IPS-NIHi7 (cell line): ENCODE data around the gene TLK2.
"Not testable (repeated sequence)": the region's sequence is repeated elsewhere in the genome, so short reads cannot be mapped to it uniquely, and the experiment has no call there.

Source experiments
- DNase-seq: peaks from one replicate; pipeline ENCODE4 v3.0.0; 2012; ENCODE audit warnings: mixed read lengths; ENCODE audit errors: extremely low spot score

The TLK2 gene

GRCh38 chr17:62558941-62559340 lies 80.3 kb downstream of the TLK2 start:
- not testable (repeated sequence) for DNase-seq

- DNase-seq = not testable (repeated sequence)
Observed at GRCh38 chr17:62560971-62561370, 82.3 kb downstream of the TLK2 start.

GRCh38 chr17:62562656-62563055 lies 84.0 kb downstream of the TLK2 start:
- no peak for DNase-seq

GRCh38 chr17:62565817-62566216 lies 87.2 kb downstream of the TLK2 start:
- DNase-seq = no peak

GRCh38 chr17:62566996-62567578 lies 88.5 kb downstream of the TLK2 start:
- no peak for DNase-seq

GRCh38 chr17:62572488-62572887 lies 93.9 kb downstream of the TLK2 start:
- no peak for DNase-seq

GRCh38 chr17:62572888-62573401 lies 94.3 kb downstream of the TLK2 start:
- DNase-seq = no peak

- no peak for DNase-seq
Observed at GRCh38 chr17:62573480-62574117, 95.0 kb downstream of the TLK2 start.

GRCh38 chr17:62576382-62576781 lies 97.8 kb downstream of the TLK2 start:
- no peak for DNase-seq

- no peak for DNase-seq
Observed at GRCh38 chr17:62578757-62579487, 100.3 kb downstream of the TLK2 start.

- DNase-seq = no peak
Observed at GRCh38 chr17:62580947-62581346, 102.3 kb downstream of the TLK2 start.

GRCh38 chr17:62581764-62582163 lies 103.1 kb downstream of the TLK2 start:
- no peak for DNase-seq

- DNase-seq = no peak
Observed at GRCh38 chr17:62587554-62587953, 108.9 kb downstream of the TLK2 start.

- no peak for DNase-seq
Observed at GRCh38 chr17:62588109-62588508, 109.5 kb downstream of the TLK2 start.

GRCh38 chr17:62591333-62591732 lies 112.7 kb downstream of the TLK2 start:
- DNase-seq = no peak

- DNase-seq = not testable (repeated sequence)
Observed at GRCh38 chr17:62591822-62592221, 113.2 kb downstream of the TLK2 start.

GRCh38 chr17:62592341-62593099 lies 113.9 kb downstream of the TLK2 start:
- DNase-seq = no peak

GRCh38 chr17:62595484-62595883 lies 116.9 kb downstream of the TLK2 start:
- no peak for DNase-seq

- DNase-seq = no peak
Observed at GRCh38 chr17:62596662-62597061, 118.0 kb downstream of the TLK2 start.

GRCh38 chr17:62597150-62597549 lies 118.5 kb downstream of the TLK2 start:
- DNase-seq = no peak

GRCh38 chr17:62597920-62598319 lies 119.3 kb downstream of the TLK2 start:
- no peak for DNase-seq
